Small intestine (tissue), 7 donors: ENCODE data around the gene TMEM168. TPM values are rescaled to one million over a fixed set of nuclear protein-coding genes. Genes with fewer than 3 reads are reported as not detected.
"Not testable (repeated sequence)": the region's sequence is repeated elsewhere in the genome, so short reads cannot be mapped to it uniquely, and the experiment has no call there.

ENCODE experiments used
- DNase-seq, 2 donors: peaks; one replicate each; pipeline versions ENCODE4 v3.0.0 to v3.0.0-alpha.2; 2013
- FAIRE-seq: peaks from 2 replicates; lab custom pipeline; 2012; peaks lifted over from hg19 to GRCh38; lab: Jason Lieb, UNC
- H3K27ac ChIP-seq, 3 donors: one replicate each; pipeline ENCODE4 v1.5.1; 2013; ENCODE audit warnings: low read length in 2 of 3, mild to moderate bottlenecking in 2 of 3, control low read depth in 1 of 3, inconsistent platforms in 1 of 3, low read depth in 1 of 3, moderate library complexity in 1 of 3
- H3K27me3 ChIP-seq, 3 donors: one replicate each; pipeline ENCODE4 v1.6.1; 2013; ENCODE audit warnings: low read length in 3 of 3, inconsistent platforms in 1 of 3; ENCODE audit not compliant: control insufficient read depth in 3 of 3, insufficient read depth in 3 of 3
- H3K36me3 ChIP-seq, 3 donors: one replicate each; pipeline ENCODE4 v1.6.1; 2013; ENCODE audit warnings: low read length in 3 of 3, inconsistent platforms in 1 of 3, low read depth in 1 of 3, mild to moderate bottlenecking in 1 of 3, moderate library complexity in 1 of 3; ENCODE audit not compliant: control insufficient read depth in 3 of 3, insufficient read depth in 2 of 3
- H3K4me1 ChIP-seq, 3 donors: one replicate each; pipeline ENCODE4 v1.6.1; 2013; ENCODE audit warnings: low read length in 2 of 3, inconsistent platforms in 1 of 3, low read depth in 1 of 3, mild to moderate bottlenecking in 1 of 3, moderate library complexity in 1 of 3; ENCODE audit not compliant: control insufficient read depth in 3 of 3, insufficient read depth in 2 of 3
- H3K4me3 ChIP-seq, 3 donors: one replicate each; pipeline ENCODE4 v1.5.1; 2013; ENCODE audit warnings: low read length in 3 of 3, control low read depth in 1 of 3, inconsistent platforms in 1 of 3, low read depth in 1 of 3, mild to moderate bottlenecking in 1 of 3, moderate library complexity in 1 of 3
- H3K9me3 ChIP-seq, 2 donors: one replicate each; pipeline ENCODE4 v1.6.1; 2013; ENCODE audit warnings: low read depth in 1 of 2, low read length in 1 of 2; ENCODE audit not compliant: control insufficient read depth in 2 of 2, insufficient read depth in 1 of 2
- WGBS, 3 donors: extraction: QIAGEN DNeasy Blood & Tissue Kit; methylation state at CpG; one replicate each; pipeline ENCODE4 v1.1.7; 2013; 5-methylcytosine and 5-hydroxymethylcytosine counted together
- polyA plus RNA-seq, 4 donors: library from polyadenylated mRNA; stranded (reverse) in 3 of 4; unstranded in 1 of 4; fragments of 200-250 nt in 3 of 4; fragments of 120-200 nt in 1 of 4; gene quantifications; one replicate each; pipeline versions ENCODE4 v1.2.1 to v1.2.3, GENCODE V29; 2013
- donor health status: healthy with polysubstance abuse.
- donor health status: control.
- donor health status: control.
- donor health status: Bipolar disorder and iron deficiency.
- donor health status: healthy.

Gene TMEM168
- polyA plus RNA-seq, 4 donors: 3.4 to 33.9 (median 9.1) TPM

DNA sequence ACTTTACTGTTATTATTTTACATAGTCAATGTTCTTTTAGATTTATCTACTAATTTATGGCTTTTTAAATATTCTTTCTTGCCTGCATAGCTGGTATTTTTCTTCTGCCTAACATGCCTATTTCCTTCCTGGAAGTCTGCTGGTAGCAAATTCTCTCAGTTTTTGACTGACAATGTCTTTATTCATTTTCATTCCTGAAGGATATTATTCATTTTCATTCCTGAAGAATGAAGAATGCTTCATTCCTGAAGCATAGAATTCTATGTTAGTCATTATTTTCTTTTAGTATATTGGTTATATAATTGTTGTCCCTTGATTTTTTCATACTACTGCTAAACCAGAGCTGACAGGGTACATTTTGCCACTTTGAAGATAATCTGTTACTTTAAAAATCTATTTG lies 41.8 kb downstream of the TMEM168 start:
- H3K27ac ChIP-seq: no peak overlapping the region
- no peak for FAIRE-seq

DNA sequence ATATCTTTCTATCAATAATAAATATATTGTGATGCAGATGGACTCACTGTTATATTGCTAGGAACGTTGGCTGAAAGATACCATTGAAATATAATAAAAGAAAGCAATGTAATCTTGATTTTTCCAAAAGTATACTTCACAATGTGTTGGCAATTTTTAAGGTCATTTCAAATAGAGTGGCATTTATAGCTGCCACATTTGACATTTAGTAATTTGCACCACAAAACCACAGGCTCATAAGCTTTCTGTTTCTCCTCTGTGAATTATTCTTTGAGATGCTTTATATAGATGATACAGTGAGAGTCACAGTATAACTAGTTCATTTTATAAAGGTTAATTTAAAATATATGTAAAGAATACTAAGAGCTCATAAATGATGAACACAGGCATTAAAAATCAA lies 44.6 kb downstream of the TMEM168 start:
- H3K27me3 ChIP-seq: no peaks in the 10 kb centered on the region
- H3K4me1 ChIP-seq: no peaks in the 10 kb centered on the region
- DNase-seq: no peak
- 32 to 57% (median 37%) methylated on average over 1 of the region's 1 CpG for WGBS, 3 donors
- peaks cover 1 to 9% of the 10 kb centered on the region in 2 donors for H3K9me3 ChIP-seq
- no peak for FAIRE-seq
- no peak overlapping the region for H3K27ac ChIP-seq
- H3K36me3 ChIP-seq: no peaks in the 10 kb centered on the region
- H3K4me3 ChIP-seq: no peak overlapping the region

More for the DNA sequence above, 41.8 kb downstream of the TMEM168 start:
- H3K4me3 ChIP-seq: no peak overlapping the region
- no peaks in the 10 kb centered on the region for H3K27me3 ChIP-seq
- H3K9me3 ChIP-seq: peaks cover 0 to 6% of the 10 kb centered on the region in 2 donors
- H3K36me3 ChIP-seq: no peaks in the 10 kb centered on the region
- H3K4me1 ChIP-seq: no peaks in the 10 kb centered on the region
- no peak for DNase-seq

- H3K9me3 ChIP-seq: peaks cover 1 to 10% of the 10 kb centered on the region in 2 donors
- no peak for FAIRE-seq
- H3K36me3 ChIP-seq: no peaks in the 10 kb centered on the region
- no peak overlapping the region for H3K27ac ChIP-seq
- WGBS, 3 donors: 82 to 87% (median 83%) methylated on average over 2 of the region's 2 CpGs
- no peaks in the 10 kb centered on the region for H3K4me1 ChIP-seq
- DNase-seq: no peak
- H3K27me3 ChIP-seq: no peaks in the 10 kb centered on the region
- H3K4me3 ChIP-seq: no peak overlapping the region
These were observed 45.4 kb downstream of the TMEM168 start for GRCh38 chr7:112744818-112745217.

- peaks cover 1 to 18% of the 10 kb centered on the region in 2 donors for H3K9me3 ChIP-seq
- no peaks in the 10 kb centered on the region for H3K4me1 ChIP-seq
- 89 to 90% (median 89%) methylated on average over 1 of the region's 1 CpG for WGBS, 3 donors
- DNase-seq (no peak), FAIRE-seq (no peak)
- H3K36me3 ChIP-seq: no peaks in the 10 kb centered on the region
- H3K27ac ChIP-seq: no peak overlapping the region
- no peaks in the 10 kb centered on the region for H3K27me3 ChIP-seq
- no peak overlapping the region for H3K4me3 ChIP-seq
These were observed 46.4 kb downstream of the TMEM168 start for GRCh38 chr7:112743811-112744210.

GRCh38 chr7:112740667-112741066 lies 49.5 kb downstream of the TMEM168 start:
- no peaks in the 10 kb centered on the region for H3K4me1 ChIP-seq
- no peaks in the 10 kb centered on the region for H3K27me3 ChIP-seq
- H3K36me3 ChIP-seq: no peaks in the 10 kb centered on the region
- no peak overlapping the region for H3K27ac ChIP-seq
- 90 to 95% (median 90%) methylated on average over 2 of the region's 2 CpGs for WGBS, 3 donors
- H3K4me3 ChIP-seq: peak overlapping the region in 1 of 3 donors; percentile 11
- H3K9me3 ChIP-seq: peaks cover 1 to 20% of the 10 kb centered on the region in 2 donors
- FAIRE-seq: no peak
- DNase-seq: no peak

DNA sequence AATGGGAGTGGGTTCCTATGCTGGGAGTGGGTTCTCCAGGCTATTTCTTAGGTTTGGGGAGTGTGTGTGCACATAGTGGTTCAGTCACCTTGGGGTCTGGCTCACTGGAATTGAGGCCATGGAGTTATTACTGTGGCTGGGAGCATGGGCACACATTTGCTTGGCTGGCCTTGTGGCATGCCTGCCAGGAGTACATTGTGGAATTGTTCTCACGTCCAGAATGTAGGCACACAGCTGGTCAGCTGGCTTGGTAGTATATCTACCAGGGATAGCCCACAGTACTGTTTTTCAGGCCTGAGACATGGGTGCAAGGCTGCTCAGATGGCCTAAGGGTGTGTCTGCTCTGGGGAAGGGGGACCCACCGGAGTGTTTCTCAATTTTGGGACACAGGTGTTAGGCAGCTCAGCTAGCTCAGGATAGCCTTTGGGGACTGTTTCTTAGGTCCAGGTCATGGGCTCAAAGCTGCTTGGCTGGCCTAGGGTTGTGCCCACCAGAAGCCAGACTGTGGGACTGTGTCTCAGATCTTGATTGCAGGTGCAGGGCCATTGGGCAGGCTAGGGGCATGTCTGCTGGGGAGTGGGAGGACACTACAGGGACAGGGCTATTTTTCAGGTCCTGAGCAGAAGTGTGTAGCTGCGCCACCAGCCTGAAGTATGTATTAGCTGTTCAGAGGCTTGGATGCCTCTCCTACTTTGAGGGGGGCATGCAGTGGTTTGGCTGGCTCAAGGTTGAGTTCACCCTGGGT lies 50.6 kb downstream of the TMEM168 start:
- no peaks in the 10 kb centered on the region for H3K36me3 ChIP-seq
- H3K27ac ChIP-seq: no peak overlapping the region
- FAIRE-seq (no peak), DNase-seq (no peak)
- H3K9me3 ChIP-seq: peaks cover 1 to 24% of the 10 kb centered on the region in 2 donors
- no peaks in the 10 kb centered on the region for H3K4me1 ChIP-seq
- no peaks in the 10 kb centered on the region for H3K27me3 ChIP-seq
- 88 to 93% (median 92%) methylated on average over 3 of the region's 3 CpGs for WGBS, 3 donors
- no peak overlapping the region for H3K4me3 ChIP-seq

DNA sequence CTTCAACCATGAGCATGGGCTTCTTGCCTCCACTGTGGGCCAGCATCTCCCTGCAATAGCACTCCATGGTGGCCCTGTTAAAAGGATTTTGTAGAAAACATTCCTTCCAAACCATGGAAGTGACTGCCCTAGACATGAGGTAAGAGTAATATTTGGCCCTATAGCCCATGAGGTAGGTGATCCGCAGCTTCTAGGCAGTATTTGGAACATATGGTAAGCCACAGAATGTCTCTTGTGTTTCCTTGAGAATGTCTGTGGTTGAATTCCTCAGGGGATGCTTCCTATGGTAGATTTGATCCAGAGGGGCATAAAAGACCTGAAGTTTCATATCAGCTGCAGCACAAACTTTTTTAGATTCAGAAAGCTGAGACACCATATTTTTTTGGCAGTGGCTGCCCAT lies 54.9 kb downstream of the TMEM168 start:
- WGBS, 3 donors: 90 to 96% (median 91%) methylated on average over 1 of the region's 1 CpG
- Histone ChIP-seq H3K4me3 (no peak overlapping the region), H3K36me3 (no peaks in the 10 kb centered on the region), H3K9me3 (peaks cover 0 to 22% of the 10 kb centered on the region in 2 donors), H3K4me1 (no peaks in the 10 kb centered on the region), H3K27me3 (no peaks in the 10 kb centered on the region), H3K27ac (no peak overlapping the region)
- FAIRE-seq: no peak
- no peak for DNase-seq

- not testable (repeated sequence) for H3K27me3 ChIP-seq, H3K4me1 ChIP-seq, FAIRE-seq, DNase-seq, H3K4me3 ChIP-seq, H3K27ac ChIP-seq, H3K36me3 ChIP-seq
- peaks cover 0 to 11% of the 10 kb centered on the region in 2 donors for H3K9me3 ChIP-seq
- WGBS, 3 donors: 86 to 96% (median 94%) methylated on average over 2 of the region's 2 CpGs
These were observed 58.9 kb downstream of the TMEM168 start for GRCh38 chr7:112731324-112731723.

DNA sequence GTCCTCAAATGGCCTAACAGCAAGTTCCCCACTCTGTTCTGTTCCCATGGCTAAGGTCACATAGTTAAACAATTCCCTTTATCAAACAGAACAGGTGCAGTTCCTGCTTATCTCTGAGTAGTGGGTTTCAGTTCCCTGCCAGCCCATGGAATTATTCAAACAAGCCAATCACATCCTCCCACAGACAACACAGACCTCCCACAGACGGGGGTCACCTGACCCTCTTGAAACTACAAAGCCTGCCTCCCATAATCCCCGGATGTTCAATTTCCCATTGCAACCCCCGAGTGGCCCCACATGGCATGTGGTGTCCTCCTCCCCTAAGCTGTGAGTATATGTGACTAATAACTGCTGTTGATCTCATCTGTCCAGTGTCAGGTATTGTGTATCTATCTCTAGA lies 64.1 kb downstream of the TMEM168 start:
- Histone ChIP-seq H3K9me3 (peaks cover 0 to 6% of the 10 kb centered on the region in 2 donors), H3K36me3 (no peaks in the 10 kb centered on the region), H3K4me1 (no peaks in the 10 kb centered on the region), H3K27me3 (no peaks in the 10 kb centered on the region), H3K4me3 (no peak overlapping the region), H3K27ac (no peak overlapping the region)
- FAIRE-seq (no peak), DNase-seq (no peak)
- WGBS, 3 donors: 55 to 71% (median 64%) methylated on average over 3 of the region's 3 CpGs
